K562 (cell line): ENCODE data around the gene ACSM6. TPM values are rescaled to one million over a fixed set of nuclear protein-coding genes. Genes with fewer than 3 reads are reported as not detected.

Experiments used
- BACH1 ChIP-seq: fragments of 200-800 bp; sonication (Bioruptor generic); IDR thresholded peaks from 2 replicates; pipeline ENCODE4 v1.6.1; 2016; ENCODE audit warnings: missing genetic modification characterization, missing compliant biosample characterization
- BRD9 ChIP-seq: fragments of 450-650 bp; IDR thresholded peaks from 2 replicates; pipeline ENCODE4 v1.6.1; 2018; ENCODE audit warnings: low read depth; ENCODE audit not compliant: partially characterized antibody
- CBFA2T3 ChIP-seq: fragments of 450-650 bp; IDR thresholded peaks from 2 replicates; pipeline ENCODE4 v1.6.1; 2017
- HMG20A ChIP-seq: fragments of 450-650 bp; formaldehyde crosslinking; conservative IDR thresholded peaks from 2 replicates; pipeline ENCODE4 v1.4.0; 2020; ENCODE audit warnings: mild to moderate bottlenecking, mixed read lengths
- IRF2 ChIP-seq: sonication (generic); formaldehyde crosslinking; IDR thresholded peaks from 2 replicates; pipeline ENCODE4 v1.8.1; 2022; ENCODE audit warnings: mild to moderate bottlenecking, missing genetic modification reagents
- KHSRP ChIP-seq: fragments of 450-650 bp; IDR thresholded peaks from 2 replicates; pipeline ENCODE4 v1.6.1; 2017
- NR3C1 ChIP-seq: sonication (generic); formaldehyde crosslinking; IDR thresholded peaks from 2 replicates; pipeline ENCODE4 v1.8.1; 2022; ENCODE audit warnings: missing genetic modification reagents
- SAP30 ChIP-seq: fragments of 200-600 bp; sonication (generic); IDR thresholded peaks from 2 replicates; pipeline ENCODE4 v1.6.1; 2012; ENCODE audit warnings: borderline replicate concordance, low read depth, mild to moderate bottlenecking, moderate library complexity, low read length, control low read depth, inconsistent platforms; ENCODE audit not compliant: insufficient read depth, poor library complexity, severe bottlenecking
- SRSF3 ChIP-seq: fragments of 200-400 bp; formaldehyde crosslinking; IDR thresholded peaks from 2 replicates; pipeline ENCODE4 v1.6.1; 2016; ENCODE audit warnings: mild to moderate bottlenecking, low read length, moderate library complexity; ENCODE audit not compliant: insufficient read depth
- ZNF764 ChIP-seq: fragments of 250-450 bp; sonication (Bioruptor Pico); IDR thresholded peaks from 2 replicates; pipeline ENCODE4 v1.4.0; 2020; ENCODE audit warnings: low read depth, mild to moderate bottlenecking, moderate library complexity
- polyA plus RNA-seq, 8 experiments: library from polyadenylated mRNA; depleted of rRNA in 4 of 8; stranded (reverse) in 5 of 8; unstranded in 3 of 8; fragments of >200 nt; fragmentation: Nextera tagmentation in 2 of 8; fragmentation: Illumina TruSeq in 1 of 8; extraction: Ambion mirVana in 2 of 8; extraction: Trizol in 1 of 8; gene quantifications; 2 replicates each; pipeline versions ENCODE4 v1.2.1 to v1.2.3, GENCODE V29; 2011 to 2014; ENCODE audit warnings: inconsistent platforms in 1 of 8, missing spikeins in 1 of 8
- total RNA-seq, 7 experiments: library from RNA; depleted of rRNA in 6 of 7; stranded (reverse); fragments of >200 nt in 6 of 7; fragmentation: Illumina TruSeq in 2 of 7; extraction: Trizol in 2 of 7; gene quantifications; 2 replicates each; pipeline versions ENCODE4 v1.2.1 to v1.2.3, GENCODE V29; 2011 to 2021; ENCODE audit warnings: low replicate concordance in 1 of 7
- TF ChIP-seq, protein P1 (sequence below): sonication (generic); formaldehyde crosslinking; IDR thresholded peaks from 2 replicates; pipeline ENCODE4 v1.8.1; 2023; ENCODE audit warnings: mild to moderate bottlenecking, missing genetic modification reagents
- TF ChIP-seq, protein P2 (sequence below): fragments of 450-650 bp; formaldehyde crosslinking; IDR thresholded peaks from 2 replicates; pipeline ENCODE4 v1.4.0; 2020; ENCODE audit warnings: mild to moderate bottlenecking
- TF ChIP-seq, protein P3 (sequence below): fragments of 150-350 bp; IDR thresholded peaks from 2 replicates; pipeline ENCODE4 v1.6.1; 2014; ENCODE audit warnings: low read depth, mild to moderate bottlenecking, low read length, borderline replicate concordance
- TF ChIP-seq, protein P4 (sequence below): fragments of 450-650 bp; IDR thresholded peaks from 2 replicates; pipeline ENCODE4 v1.6.1; 2018; ENCODE audit not compliant: partially characterized antibody

Gene ACSM6
- total and polyA plus RNA-seq, 9 of the 15 experiments (the other 6 are each of a cell fraction or from before 2014, with no cell fraction given) = not detected

DNA sequence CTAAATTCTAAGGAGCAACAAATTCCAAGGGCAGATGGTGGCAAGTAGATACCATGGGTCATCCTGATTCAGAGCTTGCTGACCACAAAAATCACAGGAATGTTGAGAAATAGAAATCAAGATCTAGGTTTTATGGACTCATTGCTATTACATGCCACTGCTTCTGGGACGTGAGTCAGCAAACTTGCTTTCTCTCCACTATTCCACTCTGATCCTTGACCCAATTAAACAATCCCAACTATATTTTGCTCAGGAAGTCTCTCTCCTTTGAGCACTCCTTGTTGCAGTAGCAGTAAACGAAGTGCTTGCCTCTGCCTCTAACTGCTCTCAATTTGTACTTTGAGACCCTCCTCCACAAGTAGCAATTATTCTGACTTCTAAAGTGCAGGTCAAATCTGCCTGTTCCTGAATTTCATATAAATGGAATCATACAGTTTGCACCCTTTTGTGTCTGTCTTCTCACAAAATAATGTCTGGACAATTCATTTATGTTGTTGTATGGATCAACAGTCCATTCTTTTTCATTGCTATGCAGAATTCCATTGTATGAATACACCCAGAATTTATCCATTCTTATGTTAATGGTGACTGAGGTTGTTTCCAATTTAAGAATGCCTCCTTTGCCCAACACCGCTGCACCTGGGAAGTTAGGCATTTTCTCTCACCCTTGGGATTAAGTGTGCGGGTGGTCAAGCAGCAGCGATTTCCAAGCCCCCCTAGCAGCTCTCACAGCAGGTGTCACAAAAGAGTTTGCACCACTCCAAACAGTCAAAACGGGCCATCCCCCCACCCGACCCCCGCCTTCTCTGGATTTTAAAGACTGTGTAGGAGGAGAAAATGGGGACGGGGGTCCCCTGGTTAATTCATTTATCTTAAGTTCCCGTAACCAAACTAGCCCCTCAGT, 35.9 kb downstream of the ACSM6 start (continued):
- TF ChIP-seq, protein P1, sequence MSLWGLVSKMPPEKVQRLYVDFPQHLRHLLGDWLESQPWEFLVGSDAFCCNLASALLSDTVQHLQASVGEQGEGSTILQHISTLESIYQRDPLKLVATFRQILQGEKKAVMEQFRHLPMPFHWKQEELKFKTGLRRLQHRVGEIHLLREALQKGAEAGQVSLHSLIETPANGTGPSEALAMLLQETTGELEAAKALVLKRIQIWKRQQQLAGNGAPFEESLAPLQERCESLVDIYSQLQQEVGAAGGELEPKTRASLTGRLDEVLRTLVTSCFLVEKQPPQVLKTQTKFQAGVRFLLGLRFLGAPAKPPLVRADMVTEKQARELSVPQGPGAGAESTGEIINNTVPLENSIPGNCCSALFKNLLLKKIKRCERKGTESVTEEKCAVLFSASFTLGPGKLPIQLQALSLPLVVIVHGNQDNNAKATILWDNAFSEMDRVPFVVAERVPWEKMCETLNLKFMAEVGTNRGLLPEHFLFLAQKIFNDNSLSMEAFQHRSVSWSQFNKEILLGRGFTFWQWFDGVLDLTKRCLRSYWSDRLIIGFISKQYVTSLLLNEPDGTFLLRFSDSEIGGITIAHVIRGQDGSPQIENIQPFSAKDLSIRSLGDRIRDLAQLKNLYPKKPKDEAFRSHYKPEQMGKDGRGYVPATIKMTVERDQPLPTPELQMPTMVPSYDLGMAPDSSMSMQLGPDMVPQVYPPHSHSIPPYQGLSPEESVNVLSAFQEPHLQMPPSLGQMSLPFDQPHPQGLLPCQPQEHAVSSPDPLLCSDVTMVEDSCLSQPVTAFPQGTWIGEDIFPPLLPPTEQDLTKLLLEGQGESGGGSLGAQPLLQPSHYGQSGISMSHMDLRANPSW (CRISPR knock-in tag) = no peak
- no peak for TF ChIP-seq SRSF3
- TF ChIP-seq, protein P2, sequence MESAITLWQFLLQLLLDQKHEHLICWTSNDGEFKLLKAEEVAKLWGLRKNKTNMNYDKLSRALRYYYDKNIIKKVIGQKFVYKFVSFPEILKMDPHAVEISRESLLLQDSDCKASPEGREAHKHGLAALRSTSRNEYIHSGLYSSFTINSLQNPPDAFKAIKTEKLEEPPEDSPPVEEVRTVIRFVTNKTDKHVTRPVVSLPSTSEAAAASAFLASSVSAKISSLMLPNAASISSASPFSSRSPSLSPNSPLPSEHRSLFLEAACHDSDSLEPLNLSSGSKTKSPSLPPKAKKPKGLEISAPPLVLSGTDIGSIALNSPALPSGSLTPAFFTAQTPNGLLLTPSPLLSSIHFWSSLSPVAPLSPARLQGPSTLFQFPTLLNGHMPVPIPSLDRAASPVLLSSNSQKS (CRISPR knock-in tag) = no peak
- 0 out of 2 replicates have a peak, but pooled peaks have one; percentile 23 for TF ChIP-seq HMG20A (CRISPR knock-in tag)
- no peak for TF ChIP-seq KHSRP
- TF ChIP-seq CBFA2T3 = peak; percentile 33; the same call in 1 of the 2 replicates
- TF ChIP-seq IRF2 (CRISPR knock-in tag) = no peak
- no peak for TF ChIP-seq ZNF764 (CRISPR knock-in tag)
- TF ChIP-seq BACH1 = peak; percentile 37; the same call in 1 of the 2 replicates
- TF ChIP-seq NR3C1 = no peak
- TF ChIP-seq, protein P3, sequence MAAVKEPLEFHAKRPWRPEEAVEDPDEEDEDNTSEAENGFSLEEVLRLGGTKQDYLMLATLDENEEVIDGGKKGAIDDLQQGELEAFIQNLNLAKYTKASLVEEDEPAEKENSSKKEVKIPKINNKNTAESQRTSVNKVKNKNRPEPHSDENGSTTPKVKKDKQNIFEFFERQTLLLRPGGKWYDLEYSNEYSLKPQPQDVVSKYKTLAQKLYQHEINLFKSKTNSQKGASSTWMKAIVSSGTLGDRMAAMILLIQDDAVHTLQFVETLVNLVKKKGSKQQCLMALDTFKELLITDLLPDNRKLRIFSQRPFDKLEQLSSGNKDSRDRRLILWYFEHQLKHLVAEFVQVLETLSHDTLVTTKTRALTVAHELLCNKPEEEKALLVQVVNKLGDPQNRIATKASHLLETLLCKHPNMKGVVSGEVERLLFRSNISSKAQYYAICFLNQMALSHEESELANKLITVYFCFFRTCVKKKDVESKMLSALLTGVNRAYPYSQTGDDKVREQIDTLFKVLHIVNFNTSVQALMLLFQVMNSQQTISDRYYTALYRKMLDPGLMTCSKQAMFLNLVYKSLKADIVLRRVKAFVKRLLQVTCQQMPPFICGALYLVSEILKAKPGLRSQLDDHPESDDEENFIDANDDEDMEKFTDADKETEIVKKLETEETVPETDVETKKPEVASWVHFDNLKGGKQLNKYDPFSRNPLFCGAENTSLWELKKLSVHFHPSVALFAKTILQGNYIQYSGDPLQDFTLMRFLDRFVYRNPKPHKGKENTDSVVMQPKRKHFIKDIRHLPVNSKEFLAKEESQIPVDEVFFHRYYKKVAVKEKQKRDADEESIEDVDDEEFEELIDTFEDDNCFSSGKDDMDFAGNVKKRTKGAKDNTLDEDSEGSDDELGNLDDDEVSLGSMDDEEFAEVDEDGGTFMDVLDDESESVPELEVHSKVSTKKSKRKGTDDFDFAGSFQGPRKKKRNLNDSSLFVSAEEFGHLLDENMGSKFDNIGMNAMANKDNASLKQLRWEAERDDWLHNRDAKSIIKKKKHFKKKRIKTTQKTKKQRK = no peak
- no peak for TF ChIP-seq SAP30
- TF ChIP-seq BRD9 = no peak
- TF ChIP-seq, protein P4, sequence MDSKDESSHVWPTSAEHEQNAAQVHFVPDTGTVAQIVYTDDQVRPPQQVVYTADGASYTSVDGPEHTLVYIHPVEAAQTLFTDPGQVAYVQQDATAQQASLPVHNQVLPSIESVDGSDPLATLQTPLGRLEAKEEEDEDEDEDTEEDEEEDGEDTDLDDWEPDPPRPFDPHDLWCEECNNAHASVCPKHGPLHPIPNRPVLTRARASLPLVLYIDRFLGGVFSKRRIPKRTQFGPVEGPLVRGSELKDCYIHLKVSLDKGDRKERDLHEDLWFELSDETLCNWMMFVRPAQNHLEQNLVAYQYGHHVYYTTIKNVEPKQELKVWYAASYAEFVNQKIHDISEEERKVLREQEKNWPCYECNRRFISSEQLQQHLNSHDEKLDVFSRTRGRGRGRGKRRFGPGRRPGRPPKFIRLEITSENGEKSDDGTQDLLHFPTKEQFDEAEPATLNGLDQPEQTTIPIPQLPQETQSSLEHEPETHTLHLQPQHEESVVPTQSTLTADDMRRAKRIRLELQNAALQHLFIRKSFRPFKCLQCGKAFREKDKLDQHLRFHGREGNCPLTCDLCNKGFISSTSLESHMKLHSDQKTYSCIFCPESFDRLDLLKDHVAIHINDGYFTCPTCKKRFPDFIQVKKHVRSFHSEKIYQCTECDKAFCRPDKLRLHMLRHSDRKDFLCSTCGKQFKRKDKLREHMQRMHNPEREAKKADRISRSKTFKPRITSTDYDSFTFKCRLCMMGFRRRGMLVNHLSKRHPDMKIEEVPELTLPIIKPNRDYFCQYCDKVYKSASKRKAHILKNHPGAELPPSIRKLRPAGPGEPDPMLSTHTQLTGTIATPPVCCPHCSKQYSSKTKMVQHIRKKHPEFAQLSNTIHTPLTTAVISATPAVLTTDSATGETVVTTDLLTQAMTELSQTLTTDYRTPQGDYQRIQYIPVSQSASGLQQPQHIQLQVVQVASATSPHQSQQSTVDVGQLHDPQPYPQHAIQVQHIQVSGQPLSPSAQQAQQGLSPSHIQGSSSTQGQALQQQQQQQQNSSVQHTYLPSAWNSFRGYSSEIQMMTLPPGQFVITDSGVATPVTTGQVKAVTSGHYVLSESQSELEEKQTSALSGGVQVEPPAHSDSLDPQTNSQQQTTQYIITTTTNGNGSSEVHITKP = no peak
